Activated CD8-positive, alpha-beta memory T cell treated with anti-CD3 and anti-CD28 coated beads, Interleukin-2, amount 50 U/mL, for 24 hours (primary cell): Measurements from ENCODE around the gene SLC39A2.
A peak's percentile ranks its signal among the peaks of the same experiment; 100 is the strongest.
"Not testable (repeated sequence)": the region's sequence is repeated elsewhere in the genome, so short reads cannot be mapped to it uniquely, and the experiment has no call there.

Experiments
- DNase-seq: peaks from one replicate; pipeline ENCODE4 v3.0.0-alpha.2; 2020; ENCODE audit errors: extremely low read depth

Gene SLC39A2

DNA sequence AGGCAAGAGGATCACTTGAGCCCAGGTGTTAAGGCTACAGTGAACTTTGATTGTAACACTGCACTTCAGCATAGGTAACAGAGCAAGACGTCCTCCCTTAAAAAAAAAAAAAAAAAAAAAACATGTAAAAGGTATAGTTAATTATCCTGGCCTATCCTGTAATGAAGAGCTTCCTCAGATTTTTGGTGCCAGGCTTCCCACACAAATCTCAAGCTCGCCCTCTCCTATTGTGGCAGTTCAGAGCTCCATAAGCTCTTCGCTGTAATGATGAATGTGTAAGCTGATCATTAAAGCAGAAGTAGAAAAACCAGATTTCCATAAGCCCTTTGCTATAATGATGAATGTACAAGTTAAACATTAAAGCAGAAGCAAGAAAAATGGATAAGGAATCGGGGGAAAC, 2.0 kb upstream of the SLC39A2 start:
- no peak for DNase-seq

GRCh38 chr14:20997564-20997963, 1.5 kb upstream of the SLC39A2 start:
- no peak for DNase-seq

- no peak for DNase-seq
Measured at GRCh38 chr14:20998139-20998538, 954 bp upstream of the SLC39A2 start.

GRCh38 chr14:20999591-20999990, 498 bp downstream of the SLC39A2 start:
- no peak for DNase-seq

GRCh38 chr14:21001218-21001617, 2.1 kb downstream of the SLC39A2 start:
- DNase-seq, result no peak

DNA sequence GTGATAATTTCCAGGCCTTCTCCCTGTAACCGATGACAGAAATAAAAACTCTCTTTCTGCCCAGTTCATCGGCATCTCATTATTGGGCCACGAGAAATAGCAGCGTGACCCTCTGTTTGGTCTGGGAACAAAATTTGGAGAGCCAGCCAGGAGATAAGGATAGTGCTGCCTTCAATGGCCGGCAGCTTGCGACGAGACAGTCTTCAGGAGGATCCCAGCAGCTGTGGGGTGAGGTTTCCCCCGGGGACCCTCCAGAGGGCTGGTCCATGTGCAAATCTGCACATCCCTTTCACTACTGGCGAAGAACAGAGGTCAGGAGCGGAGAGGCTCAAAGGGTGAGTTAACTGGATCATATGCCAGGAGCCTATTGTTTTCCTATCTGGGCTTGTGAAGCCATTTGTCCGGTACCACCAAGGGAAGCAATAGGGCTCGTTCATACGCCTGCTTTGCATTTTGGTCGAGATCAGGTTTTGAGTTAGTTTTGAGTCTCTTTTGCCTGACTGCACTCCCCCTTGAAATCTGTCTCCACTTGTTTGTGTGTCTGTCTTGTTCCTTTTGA, 4.8 kb downstream of the SLC39A2 start:
- DNase-seq, result no peak

DNA sequence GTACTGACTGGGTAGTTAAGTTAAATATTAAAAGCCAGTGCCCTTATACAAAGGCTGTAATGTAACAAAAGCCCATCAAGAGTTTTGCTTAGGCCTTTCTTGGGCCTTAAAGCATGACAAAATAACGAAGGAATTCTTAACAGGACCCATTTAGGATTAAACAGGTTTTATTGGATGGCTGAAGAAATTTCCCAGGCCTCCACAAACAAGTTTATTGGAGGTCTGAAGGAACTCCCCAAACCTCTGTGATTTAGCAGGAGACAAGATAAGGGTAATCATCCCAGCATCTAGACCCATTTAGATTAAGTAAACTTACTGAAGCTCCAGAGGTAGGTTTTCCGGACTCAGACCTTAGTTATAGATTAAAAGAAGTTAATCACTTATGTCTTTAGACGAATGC, 10.6 kb downstream of the SLC39A2 start:
- DNase-seq, result not testable (repeated sequence)

- DNase-seq, result no peak
Measured at GRCh38 chr14:21011136-21011535, 12.0 kb downstream of the SLC39A2 start.

GRCh38 chr14:21014761-21015190, 15.7 kb downstream of the SLC39A2 start:
- peak; percentile 57 for DNase-seq

- DNase-seq, result no peak
Measured at GRCh38 chr14:21015312-21015711, 16.2 kb downstream of the SLC39A2 start.

DNA sequence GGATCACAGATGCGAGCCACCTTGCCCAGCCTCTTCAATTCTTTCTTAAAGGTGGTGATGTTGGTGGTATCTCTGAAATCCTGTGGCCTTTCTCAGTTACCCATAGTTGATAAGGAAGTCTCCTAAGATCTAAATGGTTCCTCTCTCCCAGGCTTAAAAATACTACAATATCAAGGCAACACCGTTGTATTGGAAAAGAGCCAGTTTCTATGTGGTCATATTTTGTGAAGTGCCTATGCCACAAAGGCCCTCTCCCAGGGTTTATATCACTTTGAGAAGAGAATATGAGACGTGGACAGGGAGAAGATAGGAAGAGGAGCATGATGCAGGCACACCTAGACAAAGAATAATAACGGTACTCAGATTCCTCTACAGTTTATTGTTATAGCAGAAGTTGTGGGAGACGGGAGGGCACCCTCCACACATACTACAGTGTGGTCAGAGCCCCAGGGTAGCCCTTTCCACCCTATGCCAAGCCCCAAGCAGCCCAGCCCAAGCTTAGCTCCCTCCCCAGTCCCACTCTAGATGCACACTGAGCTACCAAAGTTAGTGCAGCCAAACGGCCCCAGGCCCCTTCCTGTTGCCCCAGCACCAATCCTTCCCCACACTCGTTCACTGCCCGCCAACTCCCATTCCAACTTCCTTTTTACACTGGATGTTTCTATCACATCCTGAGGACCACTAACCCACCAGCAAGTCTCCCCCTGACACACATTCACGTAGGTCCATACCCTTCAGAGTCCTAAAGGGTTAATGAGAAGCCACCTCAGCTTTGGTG, 17.5 kb downstream of the SLC39A2 start:
- DNase-seq, result no peak

- no peak for DNase-seq
Measured at GRCh38 chr14:21017528-21018245, 18.6 kb downstream of the SLC39A2 start.

DNA sequence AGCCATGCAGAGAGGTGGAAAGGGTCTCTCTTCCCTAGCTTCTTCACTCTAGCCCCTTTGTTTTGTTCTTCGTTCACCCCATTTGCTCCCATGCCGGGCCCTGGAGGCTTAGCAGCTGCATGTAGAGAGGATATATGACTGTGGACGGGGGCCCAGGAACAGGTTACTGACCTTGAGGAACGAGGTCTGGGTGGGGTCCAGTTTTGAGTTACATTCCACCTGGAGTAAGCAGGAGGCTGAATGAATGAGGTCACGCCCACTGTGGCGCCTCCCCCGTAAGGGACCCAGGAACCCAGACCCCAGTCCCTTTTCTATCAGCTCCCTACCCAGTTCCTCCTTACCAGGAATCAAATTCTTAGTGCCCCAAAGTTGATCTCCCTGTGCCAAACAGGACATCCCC, 19.2 kb downstream of the SLC39A2 start:
- DNase-seq, result no peak

- DNase-seq, result no peak
Measured at GRCh38 chr14:21018781-21019180, 19.7 kb downstream of the SLC39A2 start.

- DNase-seq, result no peak
Measured at GRCh38 chr14:21019366-21019765, 20.3 kb downstream of the SLC39A2 start.

GRCh38 chr14:21020977-21021545, 22.0 kb downstream of the SLC39A2 start:
- no peak for DNase-seq

- no peak for DNase-seq
Measured at GRCh38 chr14:21022686-21023085, 23.6 kb downstream of the SLC39A2 start.

GRCh38 chr14:21023174-21023573, 24.1 kb downstream of the SLC39A2 start:
- no peak for DNase-seq

DNA sequence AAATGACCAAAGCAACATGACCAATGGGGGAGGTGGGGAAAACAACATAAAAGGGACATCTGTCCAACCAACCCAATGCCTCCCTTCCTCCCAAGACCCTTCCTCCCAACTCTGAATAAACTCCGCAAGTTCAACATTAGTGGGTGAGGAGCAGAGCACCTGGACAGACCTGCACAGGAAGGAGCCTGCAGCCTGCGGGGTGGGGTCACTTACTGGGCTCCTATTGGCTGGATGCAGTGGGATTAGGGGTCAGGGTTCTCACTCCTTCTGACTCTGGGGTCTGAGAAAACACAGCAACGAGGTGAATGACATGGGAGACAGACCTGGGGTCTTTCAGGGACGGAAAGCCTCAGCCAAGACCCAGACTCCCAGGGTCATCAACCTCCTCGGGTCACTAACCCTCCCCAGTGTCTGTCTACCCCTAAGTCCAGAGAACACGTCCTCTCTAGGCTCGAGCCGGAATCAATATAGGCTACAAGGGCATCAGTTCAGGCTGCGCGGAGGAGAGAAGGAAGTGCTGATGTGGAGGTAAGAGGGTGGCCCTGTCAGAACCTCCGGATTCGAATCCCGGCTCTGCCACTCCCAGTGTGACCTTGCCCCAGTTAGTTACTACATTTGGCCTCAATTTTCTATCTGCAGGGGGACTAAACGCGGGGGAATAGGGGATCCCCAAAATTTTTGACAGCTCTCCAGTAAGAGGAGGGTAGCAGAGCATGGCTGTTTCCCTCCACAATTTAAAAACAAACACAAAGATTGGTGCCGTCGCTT, 24.9 kb downstream of the SLC39A2 start:
- DNase-seq, result no peak

GRCh38 chr14:21024585-21025370, 25.7 kb downstream of the SLC39A2 start, which contains the start of gene NDRG2:
Gene NDRG2 (minus strand): TSS chr14:21025061. CDS start chr14:21023315, 1,746 bp downstream.
- DNase-seq, result peak; percentile 26
